Measurements from ENCODE around the gene C5AR2.

- no peak for TF ChIP-seq CTCF (IDR thresholded peaks at IDR 0.05; ENCODE audit: low read depth, low read length, missing input control)
- no peak for TF ChIP-seq ATF3 (IDR thresholded peaks at IDR 0.05)
- TF ChIP-seq ZBTB33 (IDR thresholded peaks at IDR 0.05): no peak
- TF ChIP-seq RAD21 (IDR thresholded peaks at IDR 0.05): no peak
- no peak for TF ChIP-seq GABPA (IDR thresholded peaks at IDR 0.05 in 1 of 2, conservative IDR thresholded peaks at IDR 0.05 in 1 of 2)
- TF ChIP-seq, protein P1, sequence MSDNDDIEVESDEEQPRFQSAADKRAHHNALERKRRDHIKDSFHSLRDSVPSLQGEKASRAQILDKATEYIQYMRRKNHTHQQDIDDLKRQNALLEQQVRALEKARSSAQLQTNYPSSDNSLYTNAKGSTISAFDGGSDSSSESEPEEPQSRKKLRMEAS (IDR thresholded peaks at IDR 0.05): no peak
- TF ChIP-seq EGR1 (IDR thresholded peaks at IDR 0.05; ENCODE audit: low read depth in 2 of 2): no peak
- no peak for TF ChIP-seq TAF1 (conservative IDR thresholded peaks at IDR 0.05)
- no peak for TF ChIP-seq HNF4G (IDR thresholded peaks at IDR 0.05)
- TF ChIP-seq, protein P2, sequence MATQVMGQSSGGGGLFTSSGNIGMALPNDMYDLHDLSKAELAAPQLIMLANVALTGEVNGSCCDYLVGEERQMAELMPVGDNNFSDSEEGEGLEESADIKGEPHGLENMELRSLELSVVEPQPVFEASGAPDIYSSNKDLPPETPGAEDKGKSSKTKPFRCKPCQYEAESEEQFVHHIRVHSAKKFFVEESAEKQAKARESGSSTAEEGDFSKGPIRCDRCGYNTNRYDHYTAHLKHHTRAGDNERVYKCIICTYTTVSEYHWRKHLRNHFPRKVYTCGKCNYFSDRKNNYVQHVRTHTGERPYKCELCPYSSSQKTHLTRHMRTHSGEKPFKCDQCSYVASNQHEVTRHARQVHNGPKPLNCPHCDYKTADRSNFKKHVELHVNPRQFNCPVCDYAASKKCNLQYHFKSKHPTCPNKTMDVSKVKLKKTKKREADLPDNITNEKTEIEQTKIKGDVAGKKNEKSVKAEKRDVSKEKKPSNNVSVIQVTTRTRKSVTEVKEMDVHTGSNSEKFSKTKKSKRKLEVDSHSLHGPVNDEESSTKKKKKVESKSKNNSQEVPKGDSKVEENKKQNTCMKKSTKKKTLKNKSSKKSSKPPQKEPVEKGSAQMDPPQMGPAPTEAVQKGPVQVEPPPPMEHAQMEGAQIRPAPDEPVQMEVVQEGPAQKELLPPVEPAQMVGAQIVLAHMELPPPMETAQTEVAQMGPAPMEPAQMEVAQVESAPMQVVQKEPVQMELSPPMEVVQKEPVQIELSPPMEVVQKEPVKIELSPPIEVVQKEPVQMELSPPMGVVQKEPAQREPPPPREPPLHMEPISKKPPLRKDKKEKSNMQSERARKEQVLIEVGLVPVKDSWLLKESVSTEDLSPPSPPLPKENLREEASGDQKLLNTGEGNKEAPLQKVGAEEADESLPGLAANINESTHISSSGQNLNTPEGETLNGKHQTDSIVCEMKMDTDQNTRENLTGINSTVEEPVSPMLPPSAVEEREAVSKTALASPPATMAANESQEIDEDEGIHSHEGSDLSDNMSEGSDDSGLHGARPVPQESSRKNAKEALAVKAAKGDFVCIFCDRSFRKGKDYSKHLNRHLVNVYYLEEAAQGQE (IDR thresholded peaks at IDR 0.05): no peak
- no peak for TF ChIP-seq YY1 (IDR thresholded peaks at IDR 0.05)
Measured at GRCh38 chr19:47377801-47378200, 45.8 kb downstream of the C5AR2 start.

All from liver (tissue), 3 donors.